WERI-Rb-1 (cell line): ENCODE results near the gene FOXS1.

Experiments
- DNase-seq: peaks from one replicate; pipeline ENCODE4 v3.0.0-alpha.2; 2020
- H3K27ac ChIP-seq: fragments of 250-450 bp; sonication (Bioruptor Pico); 2 replicates; pipeline ENCODE4 v1.5.1; 2020; ENCODE audit warnings: mild to moderate bottlenecking, moderate library complexity
- H3K27me3 ChIP-seq: fragments of 250-450 bp; sonication (Bioruptor Pico); 2 replicates; pipeline ENCODE4 v1.5.1; 2021; ENCODE audit warnings: mild to moderate bottlenecking, low read depth, moderate library complexity; ENCODE audit not compliant: insufficient read depth, severe bottlenecking
- H3K36me3 ChIP-seq: fragments of 250-450 bp; sonication (Bioruptor Pico); 2 replicates; pipeline ENCODE4 v1.5.1; 2020; ENCODE audit warnings: mild to moderate bottlenecking, moderate library complexity
- H3K4me3 ChIP-seq: 2 replicates; pipeline ENCODE4 v1.5.1; 2011; ENCODE audit warnings: low read depth, mild to moderate bottlenecking, control low read depth, low read length
- H3K9me3 ChIP-seq: fragments of 250-450 bp; sonication (Bioruptor Pico); 2 replicates; pipeline ENCODE4 v1.5.1; 2021; ENCODE audit warnings: mild to moderate bottlenecking, moderate library complexity; ENCODE audit not compliant: severe bottlenecking
- CTCF ChIP-seq: IDR thresholded peaks from 2 replicates; pipeline ENCODE4 v1.5.1; 2011; ENCODE audit warnings: low read depth, mild to moderate bottlenecking, control low read depth, inconsistent platforms, low read length

Gene FOXS1

GRCh38 chr20:31863296-31864085 lies 18.1 kb upstream of the FOXS1 start:
- DNase-seq: no peak

GRCh38 chr20:31862506-31862905 lies 17.1 kb upstream of the FOXS1 start:
- Histone ChIP-seq H3K9me3 (no peaks in the 10 kb centered on the region), H3K36me3 (peaks cover 9% of the 10 kb centered on the region; the same call in 1 of the 2 replicates), H3K27me3 (no peaks in the 10 kb centered on the region), H3K27ac (peak overlapping the region; percentile 99; the same call in 1 of the 2 replicates), H3K4me3 (no peak overlapping the region)
- no peak for DNase-seq
- TF ChIP-seq CTCF: no peak

More at GRCh38 chr20:31863296-31864085, 18.1 kb upstream of the FOXS1 start:
- no peak overlapping the region for H3K4me3 ChIP-seq
- H3K27me3 ChIP-seq: no peaks in the 10 kb centered on the region
- no peaks in the 10 kb centered on the region for H3K9me3 ChIP-seq
- H3K36me3 ChIP-seq: peaks cover 9% of the 10 kb centered on the region; the same call in 1 of the 2 replicates
- no peak overlapping the region for H3K27ac ChIP-seq
- TF ChIP-seq CTCF: no peak

GRCh38 chr20:31862157-31862470 lies 16.7 kb upstream of the FOXS1 start:
- Histone ChIP-seq H3K9me3 (no peaks in the 10 kb centered on the region), H3K36me3 (peaks cover 9% of the 10 kb centered on the region; the same call in 1 of the 2 replicates), H3K4me3 (peak overlapping the region; percentile 75), H3K27me3 (no peaks in the 10 kb centered on the region), H3K27ac (peak overlapping the region; percentile 99)
- DNase-seq: no peak
- no peak for TF ChIP-seq CTCF

GRCh38 chr20:31861385-31862156 lies 16.2 kb upstream of the FOXS1 start:
- Histone ChIP-seq H3K9me3 (no peaks in the 10 kb centered on the region), H3K27ac (peak overlapping the region; percentile 99), H3K4me3 (peak overlapping the region; percentile 75), H3K27me3 (no peaks in the 10 kb centered on the region), H3K36me3 (peaks cover 5% of the 10 kb centered on the region; the same call in 1 of the 2 replicates)
- peak; percentile 85 for DNase-seq
- no peak for TF ChIP-seq CTCF

- Histone ChIP-seq H3K27me3 (no peaks in the 10 kb centered on the region), H3K36me3 (0 out of 2 replicates have a peak, but pooled peaks cover 2% of the 10 kb centered on the region), H3K4me3 (peak overlapping the region; percentile 75), H3K9me3 (no peaks in the 10 kb centered on the region), H3K27ac (peak overlapping the region; percentile 99)
- no peak for TF ChIP-seq CTCF
- DNase-seq: peak; percentile 95
Measured at GRCh38 chr20:31861135-31861384, 15.7 kb upstream of the FOXS1 start.
